AG04450 (cell line): ENCODE data around the gene TGIF1. TPM values are rescaled to one million over a fixed set of nuclear protein-coding genes. Genes with fewer than 3 reads are reported as not detected.

Experiments
- CTCF ChIA-PET: fragments of 300-600, 350-600 bp; formaldehyde crosslinking; extraction: SDS; loops from one replicate; lab custom pipeline; 2022; ENCODE audit warnings: antibody characterized with exemption, inconsistent platforms; lab: Charles Lee
- POLR2A ChIA-PET: fragments of 350-600 bp; formaldehyde crosslinking; extraction: SDS; loops from one replicate; lab custom pipeline; 2021; ENCODE audit warnings: antibody characterized with exemption, inconsistent platforms; lab: Yijun Ruan, JAX
- DNase-seq: peaks from one replicate; pipeline ENCODE4 v3.0.0-alpha.2; 2011; ENCODE audit warnings: low read depth, low spot score
- H3K27ac ChIP-seq: one replicate; pipeline ENCODE4 v1.5.1; 2012; ENCODE audit warnings: low read depth, low read length, control low read depth
- H3K27me3 ChIP-seq: one replicate; pipeline ENCODE4 v1.6.0; 2012; ENCODE audit warnings: low read length; ENCODE audit not compliant: control insufficient read depth, insufficient read depth
- H3K4me3 ChIP-seq: 2 replicates; pipeline ENCODE4 v1.5.1; 2011; ENCODE audit warnings: mild to moderate bottlenecking, low read depth, low read length, control low read depth
- H3K9me3 ChIP-seq: 2 replicates; pipeline ENCODE4 v1.5.1; 2012; ENCODE audit warnings: low read length; ENCODE audit not compliant: control insufficient read depth, insufficient read depth
- CTCF ChIP-seq: IDR thresholded peaks from 2 replicates; pipeline ENCODE4 v1.5.1; 2011; ENCODE audit warnings: low read depth, low read length, control low read depth, inconsistent platforms
- polyA plus RNA-seq: library from polyadenylated mRNA; depleted of rRNA; stranded (reverse); fragments of >200 nt; gene quantifications from 2 replicates; pipeline ENCODE4 v1.2.3, GENCODE V29; 2011; rRNA removed

The TGIF1 gene
- polyA plus RNA-seq, 1 experiment: 60.6 TPM

DNA sequence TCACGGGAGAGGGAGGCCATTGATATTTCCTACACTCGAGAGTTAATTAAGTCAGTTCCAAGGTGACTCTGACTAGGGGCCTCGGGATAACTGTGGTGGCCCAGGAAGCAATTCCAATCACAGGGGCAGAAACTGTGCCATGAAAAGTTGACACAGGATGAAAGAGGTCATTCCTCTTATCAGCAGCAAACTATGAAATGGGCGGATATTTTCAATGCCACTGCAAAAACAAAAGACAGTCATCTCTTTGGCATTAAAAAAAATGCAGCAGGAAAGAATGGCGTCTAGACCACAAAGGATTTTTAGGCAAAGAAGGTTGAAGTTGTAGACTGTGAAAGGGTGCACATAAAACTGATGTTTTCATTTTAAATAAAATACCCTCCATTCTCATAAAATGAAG lies 50.0 kb downstream of the TGIF1 start:
- ChIA-PET POLR2A (no interaction called here), CTCF (interaction anchor here (1.0 to 1.9 kb wide), 2 partner anchors 45 to 86 kb away, joined by 3 to 7 read pairs; no protein-coding TSS in a partner anchor)
- Histone ChIP-seq H3K9me3 (no peaks in the 10 kb centered on the region), H3K27ac (no peak overlapping the region), H3K4me3 (no peak overlapping the region), H3K27me3 (no peaks in the 10 kb centered on the region)
- DNase-seq: no peak
- TF ChIP-seq CTCF: no peak

DNA sequence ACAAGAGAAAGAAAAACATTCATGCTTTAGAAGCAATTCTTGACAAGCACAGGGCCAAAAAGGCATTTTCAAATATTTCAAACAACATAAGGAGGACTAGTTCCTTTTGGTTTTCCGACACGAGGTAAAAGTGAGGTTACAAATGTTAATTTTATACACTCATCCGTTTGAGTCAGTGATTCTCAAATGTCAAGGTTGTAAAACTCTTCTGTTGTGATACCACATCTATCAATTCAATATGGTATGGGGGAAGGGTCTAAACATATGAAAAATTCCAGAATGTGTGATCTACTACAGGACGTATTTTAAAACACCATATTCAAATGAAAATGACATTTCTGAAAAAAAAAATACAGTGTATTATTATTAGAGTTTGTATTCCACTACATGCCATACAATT lies 52.7 kb downstream of the TGIF1 start:
- H3K4me3 ChIP-seq: no peak overlapping the region
- no peaks in the 10 kb centered on the region for H3K9me3 ChIP-seq
- no peak overlapping the region for H3K27ac ChIP-seq
- ChIA-PET POLR2A (no interaction called here), CTCF (no interaction called here)
- TF ChIP-seq CTCF: no peak
- DNase-seq: no peak
- H3K27me3 ChIP-seq: no peaks in the 10 kb centered on the region

- Histone ChIP-seq H3K9me3 (no peaks in the 10 kb centered on the region), H3K27me3 (no peaks in the 10 kb centered on the region), H3K27ac (no peak overlapping the region), H3K4me3 (no peak overlapping the region)
- no peak for TF ChIP-seq CTCF
- ChIA-PET CTCF (no interaction called here), POLR2A (no interaction called here)
- no peak for DNase-seq
Measured at GRCh38 chr18:3504637-3505036, 54.7 kb downstream of the TGIF1 start.

GRCh38 chr18:3508576-3509549 lies 58.9 kb downstream of the TGIF1 start:
- CTCF ChIA-PET: no interaction called here
- Histone ChIP-seq H3K4me3 (no peak overlapping the region), H3K9me3 (no peaks in the 10 kb centered on the region), H3K27me3 (no peaks in the 10 kb centered on the region), H3K27ac (no peak overlapping the region)
- no peak for TF ChIP-seq CTCF
- POLR2A ChIA-PET: no interaction called here
- DNase-seq: no peak

Other genes starting within 250 kb of the TGIF1 start
- gene MYOM1, start 230.2 kb upstream of the TGIF1 start, polyA plus RNA-seq: 0.02 and 0.04 TPM in 2 replicates
- gene MYL12A, start 202.4 kb upstream of the TGIF1 start, polyA plus RNA-seq: 645 and 751 TPM in 2 replicates
- gene MYL12B, start 188.0 kb upstream of the TGIF1 start, polyA plus RNA-seq: 682 and 787 TPM in 2 replicates